ENCODE measurements around the gene RHBDD2.
"Not testable (repeated sequence)": the region's sequence is repeated elsewhere in the genome, so short reads cannot be mapped to it uniquely, and the experiment has no call there.

The RHBDD2 gene

GRCh38 chr7:75878769-75879611 is at the start of gene RHBDD2:
Gene RHBDD2, plus strand, starts transcription at chr7:75879034. Its CDS starts 49 bp downstream, at chr7:75879083.
- DNase-seq, result peak; percentile 85

- peak; percentile 72 for DNase-seq
Measured at GRCh38 chr7:75829656-75830055, 49.2 kb upstream of the RHBDD2 start.

DNA sequence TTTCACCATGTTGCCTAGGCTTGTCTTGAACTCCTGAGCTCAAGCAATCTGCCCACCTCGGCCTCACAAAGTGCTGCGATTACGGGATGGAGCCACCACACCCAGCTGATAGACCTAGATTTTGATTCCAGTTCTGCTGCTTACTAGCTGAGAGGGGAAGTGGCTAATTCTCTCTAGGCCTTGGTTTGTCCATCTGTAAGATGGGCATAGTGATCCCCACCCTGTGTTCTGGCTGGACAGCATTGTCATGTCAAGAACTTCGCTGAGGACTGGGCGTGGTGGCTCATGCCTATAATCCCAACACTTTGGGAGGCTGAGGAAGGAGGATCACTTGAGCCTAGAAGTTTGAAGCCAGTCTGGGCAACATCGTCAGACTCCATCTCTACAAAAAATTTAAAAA is 47.9 kb upstream of the RHBDD2 start:
- no peak for DNase-seq

DNA sequence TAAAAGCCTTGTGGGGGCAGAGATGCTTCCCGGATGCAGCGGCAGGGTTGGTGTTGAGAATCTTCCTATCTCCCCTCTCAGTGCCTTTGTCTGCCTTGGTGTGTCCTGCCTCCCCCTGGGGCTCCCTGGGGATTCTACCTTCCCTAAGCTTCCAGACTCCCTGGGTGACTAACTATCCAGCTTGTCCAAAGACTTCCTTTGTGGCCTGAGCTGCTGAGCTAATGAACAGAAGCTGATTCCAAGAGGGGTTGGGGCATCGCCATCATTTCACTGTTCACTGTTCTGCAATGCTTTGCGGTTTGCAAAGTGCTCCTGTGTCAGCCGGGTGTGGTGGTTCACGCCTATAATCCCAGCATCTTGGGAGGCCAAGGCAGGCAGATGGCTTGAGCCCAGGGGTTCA is 45.2 kb upstream of the RHBDD2 start:
- DNase-seq, result not testable (repeated sequence)

DNA sequence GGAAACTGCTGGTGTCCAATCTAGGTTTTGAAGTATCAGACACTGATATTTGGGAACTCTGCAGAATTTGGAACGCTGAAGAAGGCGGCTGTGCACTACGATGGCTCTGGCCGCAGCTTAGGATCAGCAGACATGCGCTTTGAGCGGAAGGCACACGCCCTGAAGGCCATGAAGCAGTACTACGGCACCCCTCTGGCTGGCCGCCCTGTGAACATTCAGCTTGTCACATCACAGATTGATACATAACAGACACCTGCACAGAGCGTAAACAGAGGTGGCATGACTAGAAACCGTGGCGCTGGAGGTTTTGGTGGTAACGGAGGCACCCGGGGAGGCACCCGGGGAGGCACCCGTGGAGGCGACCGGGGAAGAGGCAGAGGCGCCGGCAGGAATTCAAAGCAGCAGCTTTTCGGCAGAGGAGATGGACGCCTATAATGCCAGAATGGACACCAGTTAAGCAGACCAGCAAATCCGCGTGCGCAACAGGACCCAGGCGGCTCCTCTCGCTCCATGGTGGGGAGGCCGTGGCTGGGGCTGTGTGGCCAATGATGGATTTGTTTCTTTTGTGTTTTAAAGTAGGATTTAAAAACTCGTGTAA is 43.0 kb upstream of the RHBDD2 start:
- no peak for DNase-seq

GRCh38 chr7:75836798-75837197 is 42.0 kb upstream of the RHBDD2 start:
- DNase-seq, result no peak

- DNase-seq, result not testable (repeated sequence)
Measured at GRCh38 chr7:75838281-75838930, 40.4 kb upstream of the RHBDD2 start.

DNA sequence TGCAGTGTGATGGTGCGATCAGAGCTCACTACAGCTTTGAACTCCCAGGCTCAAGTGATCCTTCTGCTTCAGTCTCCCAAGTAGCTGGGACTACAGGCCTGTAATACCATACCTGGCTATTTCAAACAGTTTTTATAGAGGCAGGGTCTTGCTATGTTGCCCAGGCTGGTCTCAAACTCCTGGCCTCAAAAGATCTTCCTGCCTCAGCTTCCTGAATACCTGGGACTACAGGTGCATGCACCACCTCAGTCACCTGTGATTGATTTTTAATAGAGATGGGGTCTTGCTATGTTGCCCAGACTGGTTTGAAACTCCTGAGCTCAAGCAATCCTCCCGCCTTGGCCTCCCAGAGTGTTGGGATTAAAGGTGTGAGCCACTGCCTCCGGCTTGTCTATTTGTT is 38.8 kb upstream of the RHBDD2 start:
- DNase-seq, result no peak

- peak; percentile 95 for DNase-seq
Measured at GRCh38 chr7:75842836-75843446, 35.9 kb upstream of the RHBDD2 start.

- DNase-seq, result no peak
Measured at GRCh38 chr7:75843613-75844116, 35.2 kb upstream of the RHBDD2 start.

DNA sequence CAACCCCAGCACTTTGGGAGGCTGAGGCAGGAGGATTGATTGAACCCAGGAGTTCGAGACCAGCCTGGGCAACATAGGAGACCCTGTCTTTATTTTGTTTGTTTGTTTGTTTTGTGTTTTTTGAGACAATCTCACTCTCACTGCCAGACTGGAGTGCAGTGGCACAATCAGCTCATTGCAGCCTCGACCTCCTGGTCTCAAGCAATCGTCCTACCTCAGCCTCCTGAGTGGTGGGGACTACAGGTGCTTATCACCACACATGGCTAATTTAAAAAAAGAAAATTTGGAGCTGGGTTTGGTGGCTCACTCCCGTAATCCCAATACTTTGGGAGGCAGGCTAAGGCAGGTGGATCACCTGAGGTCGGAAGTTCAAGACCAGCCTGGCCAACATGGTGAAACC is 34.7 kb upstream of the RHBDD2 start:
- no peak for DNase-seq

DNA sequence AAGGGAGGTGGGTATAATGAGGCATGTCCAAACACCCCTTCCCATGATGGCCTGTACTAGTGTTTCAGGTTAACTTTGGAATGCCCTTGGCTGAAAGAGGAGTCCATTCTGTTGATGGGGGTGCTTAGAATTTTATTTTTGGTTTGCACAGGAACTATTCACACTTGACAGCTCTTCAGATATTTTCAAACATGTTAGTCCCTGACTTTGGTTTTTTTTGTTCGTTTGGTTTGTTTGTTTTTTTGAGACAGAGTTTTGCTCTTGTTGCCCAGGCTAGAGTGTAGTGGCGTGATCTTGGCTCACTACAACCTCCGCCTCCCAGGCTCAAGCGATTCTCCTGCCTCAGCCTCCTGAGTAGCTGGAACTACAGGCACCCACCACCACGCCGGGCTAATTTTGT is 33.7 kb upstream of the RHBDD2 start:
- not testable (repeated sequence) for DNase-seq

- DNase-seq, result peak; percentile 88
Measured at GRCh38 chr7:75847707-75848106, 31.1 kb upstream of the RHBDD2 start.

- DNase-seq, result no peak
Measured at GRCh38 chr7:75849573-75849972, 29.3 kb upstream of the RHBDD2 start.

DNA sequence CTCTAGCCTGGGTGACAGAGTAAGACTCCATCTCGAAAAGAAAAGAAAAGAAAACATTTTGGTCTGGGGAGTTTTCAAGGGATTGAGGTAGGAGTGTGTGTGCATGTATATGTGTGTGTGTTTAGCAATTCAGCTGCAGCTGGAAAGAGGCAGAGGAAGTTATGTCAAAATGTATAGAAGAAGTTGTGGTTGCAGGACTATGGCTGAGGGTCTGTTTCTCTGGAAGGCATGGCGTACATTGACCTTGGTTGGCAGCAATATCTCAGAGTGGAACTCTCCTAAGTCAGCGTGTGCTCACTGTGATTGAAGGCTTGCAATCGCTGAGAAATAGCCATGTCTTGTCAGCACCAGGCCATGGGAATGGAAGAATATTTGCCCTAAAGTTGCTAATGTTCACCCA is 28.6 kb upstream of the RHBDD2 start:
- DNase-seq, result peak; percentile 95

DNA sequence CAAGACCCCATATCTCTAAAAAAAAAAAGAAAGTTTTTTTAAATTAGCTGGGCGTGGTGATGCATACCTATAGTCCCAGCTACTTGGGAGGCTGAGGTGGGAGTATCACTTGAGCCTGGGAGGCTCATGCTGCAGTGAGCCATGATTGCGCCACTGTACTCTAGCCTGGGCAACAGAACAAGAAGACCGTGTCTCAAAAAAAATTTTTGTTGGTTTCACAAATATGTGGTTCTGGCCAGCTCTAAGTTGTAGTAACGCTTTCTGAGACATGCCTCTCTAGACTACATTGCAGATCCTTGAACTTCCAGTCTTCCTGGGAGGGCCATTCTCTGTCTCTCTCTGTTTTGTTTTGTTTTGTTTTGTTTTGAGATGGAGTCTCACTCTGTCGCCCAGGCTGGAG is 24.6 kb upstream of the RHBDD2 start:
- peak; percentile 83 for DNase-seq

- not testable (repeated sequence) for DNase-seq
Measured at GRCh38 chr7:75854813-75855345, 24.0 kb upstream of the RHBDD2 start.

DNA sequence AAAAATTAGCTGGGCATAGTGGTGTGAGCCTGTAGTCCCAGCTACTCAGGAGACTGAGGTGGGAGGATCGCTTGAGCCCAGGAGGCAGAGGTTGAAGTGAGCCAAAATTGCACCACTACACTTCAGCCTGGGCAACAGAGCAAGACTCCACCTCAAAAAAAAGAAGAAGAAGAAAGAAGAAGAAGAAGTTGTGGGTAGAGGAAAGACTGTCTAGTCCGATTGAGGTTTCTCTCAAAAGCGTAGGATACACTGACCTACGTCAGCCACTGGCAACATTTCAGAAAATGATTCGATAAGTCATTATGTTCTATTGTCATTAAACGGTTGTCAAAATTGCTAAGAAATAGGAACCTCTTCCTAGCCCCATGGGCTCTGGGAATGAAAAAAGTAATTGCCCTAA is 22.3 kb upstream of the RHBDD2 start:
- DNase-seq, result peak; percentile 94

DNA sequence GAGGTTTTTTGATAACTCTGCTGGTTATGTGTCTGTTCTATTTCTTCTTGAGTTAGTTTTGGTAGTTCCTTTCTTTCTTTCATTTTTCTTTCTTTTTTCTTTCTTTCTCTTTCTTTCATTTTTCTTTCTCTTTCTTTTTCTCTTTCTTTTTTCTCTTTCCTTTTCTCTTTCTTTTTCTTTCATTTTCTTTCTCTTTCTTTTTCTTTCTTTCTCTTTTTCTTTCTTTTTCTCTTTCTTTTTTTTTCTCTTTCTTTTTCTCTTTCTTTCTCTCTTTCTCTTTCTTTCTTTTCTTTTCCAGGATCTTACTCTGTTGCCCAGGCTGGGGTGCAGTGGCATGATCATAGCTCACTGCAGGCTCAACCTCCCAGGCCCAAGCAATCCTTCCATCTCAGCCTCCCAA is 20.4 kb upstream of the RHBDD2 start:
- no peak for DNase-seq

DNA sequence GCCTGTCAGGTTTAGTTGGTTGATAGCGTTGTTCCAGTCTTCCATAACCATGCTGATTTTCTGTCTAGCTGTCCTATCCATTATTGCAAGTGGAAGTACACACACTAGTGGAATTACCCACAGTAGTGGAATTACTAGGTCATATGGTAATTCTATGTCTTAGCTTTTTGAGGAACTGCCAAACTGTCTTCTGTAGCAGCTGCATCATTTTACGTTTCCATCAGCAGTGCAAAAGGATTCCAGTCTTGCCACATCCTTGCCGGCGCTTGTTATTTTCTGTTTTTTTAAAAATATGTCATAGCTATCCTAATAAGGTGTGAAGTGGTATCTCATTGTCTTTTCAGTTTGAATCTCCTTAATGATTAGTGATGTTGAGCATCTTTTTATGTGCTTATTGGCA is 17.2 kb upstream of the RHBDD2 start:
- DNase-seq, result peak; percentile 95

- not testable (repeated sequence) for DNase-seq
Measured at GRCh38 chr7:75864251-75864650, 14.6 kb upstream of the RHBDD2 start.

DNA sequence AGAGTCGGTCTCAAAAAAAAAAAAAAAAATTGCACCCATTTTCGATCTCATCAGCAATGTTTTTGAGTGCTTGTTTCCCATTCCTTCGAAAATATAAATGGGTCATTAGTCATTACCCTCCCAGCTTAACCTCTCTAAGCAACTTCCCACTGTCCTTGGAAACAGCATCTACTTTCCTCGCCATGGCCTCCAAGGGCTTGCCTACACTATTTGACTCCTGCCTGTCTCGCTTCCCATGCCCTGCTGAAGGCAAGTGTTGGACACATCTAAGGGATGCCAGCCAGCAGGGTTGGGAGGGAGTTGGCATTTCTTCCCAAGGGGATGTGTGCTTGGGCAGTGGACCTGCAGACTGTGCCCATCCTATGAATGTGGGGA is 12.7 kb upstream of the RHBDD2 start:
- DNase-seq, result no peak

Measured in MV-4-11 (cell line).